Stimulated activated CD4-positive, alpha-beta T cell treated with anti-CD3 and anti-CD28 coated beads, TNF-alpha, amount 100 ng/mL, for 48 hours (primary cell): ENCODE data around the gene DHRS7.

ENCODE experiments used
- DNase-seq, 3 donors: peaks; one replicate each; pipeline ENCODE4 v3.0.0-alpha.2; 2020; ENCODE audit warnings: low read depth in 3 of 3

The DHRS7 gene

DNA sequence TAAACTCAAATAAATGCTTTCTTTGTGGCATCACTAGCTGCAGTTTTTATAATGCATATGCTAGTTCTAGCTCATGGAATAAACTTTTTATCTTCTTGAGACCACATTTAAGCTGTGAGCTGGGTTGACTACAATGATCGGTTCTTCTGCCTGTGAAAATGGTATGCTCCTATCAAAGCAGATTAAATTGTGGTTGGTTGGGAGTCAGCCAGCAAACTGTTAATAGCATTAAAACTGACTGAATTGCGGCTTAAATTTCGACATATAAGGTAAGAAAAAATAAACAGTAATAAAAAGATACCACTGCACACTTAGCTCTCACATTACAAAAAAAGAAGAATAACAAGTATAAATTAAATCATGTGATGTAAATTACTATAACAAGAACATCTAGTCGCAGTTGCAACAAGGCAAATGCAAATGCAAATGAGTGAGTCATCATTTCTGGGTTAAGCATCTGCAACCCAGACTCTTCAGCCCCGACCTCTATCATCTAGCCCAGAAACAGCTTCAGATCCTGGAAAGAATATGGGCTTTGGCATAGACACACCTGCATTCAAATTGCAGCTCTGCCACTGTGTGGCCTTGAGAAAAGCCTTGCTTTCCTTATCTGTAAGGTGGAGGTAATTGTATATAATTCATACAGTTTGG lies 19.8 kb upstream of the DHRS7 start:
- DNase-seq, result no peak

DNA sequence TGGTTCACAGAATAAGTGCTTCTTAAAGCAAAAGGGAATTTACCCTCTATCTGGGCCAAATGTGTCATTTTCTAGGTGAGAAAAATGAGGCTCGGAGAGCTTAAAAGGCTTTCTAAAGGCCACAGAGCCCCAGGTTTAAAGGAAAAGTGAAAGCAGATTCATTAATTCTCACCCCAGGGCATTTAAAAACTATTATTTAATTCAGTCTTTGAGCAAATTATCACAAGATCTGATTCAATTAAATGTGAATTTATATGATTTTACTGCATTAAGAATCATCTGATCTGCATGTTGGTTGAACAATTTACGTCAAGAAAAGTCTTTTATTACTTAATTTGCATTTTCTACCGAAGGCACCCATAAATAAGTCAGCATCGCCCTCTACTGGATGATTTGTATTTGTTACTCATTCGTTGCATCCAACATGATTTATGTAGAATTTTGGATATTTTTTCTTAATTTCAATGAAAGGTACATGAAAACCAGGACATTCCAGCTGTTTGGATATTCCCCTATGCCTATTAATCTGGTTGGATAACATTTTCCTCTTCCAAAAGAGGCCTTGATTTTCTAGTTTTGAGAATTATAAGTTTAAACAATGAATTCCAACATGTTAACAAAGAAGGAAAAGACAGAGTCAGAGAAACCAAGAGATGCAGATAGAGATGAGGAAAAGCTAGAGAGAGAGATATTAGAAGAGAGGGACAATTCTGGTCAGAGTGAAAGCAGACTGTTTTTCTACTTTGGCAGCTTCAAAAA lies 19.1 kb upstream of the DHRS7 start:
- DNase-seq, result no peak

DNA sequence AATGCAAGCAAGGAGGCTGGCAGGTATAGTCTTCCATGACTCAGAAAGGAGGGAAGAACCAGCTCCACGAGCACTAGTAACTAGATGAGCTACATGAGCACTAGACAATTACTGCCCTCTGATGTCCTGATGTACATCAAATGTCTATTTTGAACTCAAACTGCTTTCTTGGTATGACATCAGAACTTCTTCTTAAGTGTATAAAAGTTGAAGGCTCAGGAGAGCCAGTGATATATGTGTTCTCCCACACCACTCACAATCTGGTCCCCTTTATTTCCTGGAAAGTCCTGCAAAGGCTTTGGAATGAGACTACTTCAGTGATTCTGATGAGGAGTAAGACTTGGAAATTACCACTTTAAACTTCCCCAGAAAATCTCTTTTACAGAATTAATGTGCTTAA lies 18.5 kb upstream of the DHRS7 start:
- no peak for DNase-seq

DNA sequence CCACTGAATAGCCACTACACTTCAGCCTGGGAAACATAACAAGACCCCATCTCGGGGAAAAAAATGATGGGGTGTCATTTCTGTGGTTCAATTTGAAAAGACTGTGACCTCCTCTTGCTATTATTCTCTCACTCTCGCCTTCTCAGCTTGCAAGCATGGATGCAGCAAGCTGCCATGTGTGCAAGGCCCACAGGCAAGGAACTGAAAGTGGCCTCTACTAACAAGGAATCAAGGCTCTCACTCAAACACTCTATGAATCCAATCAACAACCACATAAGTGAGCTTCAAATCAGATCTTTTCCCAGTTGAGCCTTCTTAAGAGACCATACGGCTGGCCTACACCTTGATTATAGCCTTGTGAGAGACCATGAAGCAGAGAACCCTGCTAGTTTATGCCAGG lies 17.9 kb upstream of the DHRS7 start:
- DNase-seq, result no peak

DNA sequence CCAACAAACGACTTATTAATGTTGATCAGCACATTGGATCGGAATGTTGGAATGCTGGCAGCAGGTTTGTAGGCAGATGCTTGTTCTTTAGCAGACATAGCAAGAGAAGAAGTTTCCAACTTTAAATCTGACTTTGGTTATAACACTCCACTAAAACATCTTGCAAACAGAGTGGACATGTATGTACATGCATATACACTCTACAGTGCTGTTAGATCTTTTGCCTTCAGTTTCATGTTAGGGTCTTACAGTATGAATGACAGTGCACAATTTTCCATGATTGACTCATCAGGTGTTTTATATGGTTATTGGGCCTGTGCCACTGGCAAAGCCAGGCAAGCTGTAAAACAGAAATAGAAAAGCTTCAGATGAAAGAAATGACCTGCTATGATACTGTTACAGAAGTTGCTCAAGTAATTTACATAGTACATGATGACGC lies 14.3 kb upstream of the DHRS7 start:
- DNase-seq, result no peak

DNA sequence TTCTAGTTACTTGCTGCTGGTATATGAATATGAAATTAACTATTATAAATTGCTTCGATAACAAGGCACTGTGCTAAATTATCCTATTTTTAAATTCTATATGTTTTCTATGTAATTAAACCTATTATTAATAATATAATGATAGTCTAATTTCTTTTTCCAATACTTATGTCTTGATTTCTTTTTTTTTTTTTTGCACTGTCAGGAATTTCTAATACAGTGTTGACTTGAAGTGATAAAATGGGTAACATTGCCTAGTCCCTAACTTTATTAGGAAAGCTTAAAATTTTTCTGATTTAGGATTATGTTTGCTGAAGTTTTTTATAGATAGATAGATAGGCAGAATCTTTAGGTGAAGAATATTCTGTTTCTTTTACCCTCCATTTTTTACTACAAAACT lies 13.6 kb upstream of the DHRS7 start:
- no peak for DNase-seq

DNA sequence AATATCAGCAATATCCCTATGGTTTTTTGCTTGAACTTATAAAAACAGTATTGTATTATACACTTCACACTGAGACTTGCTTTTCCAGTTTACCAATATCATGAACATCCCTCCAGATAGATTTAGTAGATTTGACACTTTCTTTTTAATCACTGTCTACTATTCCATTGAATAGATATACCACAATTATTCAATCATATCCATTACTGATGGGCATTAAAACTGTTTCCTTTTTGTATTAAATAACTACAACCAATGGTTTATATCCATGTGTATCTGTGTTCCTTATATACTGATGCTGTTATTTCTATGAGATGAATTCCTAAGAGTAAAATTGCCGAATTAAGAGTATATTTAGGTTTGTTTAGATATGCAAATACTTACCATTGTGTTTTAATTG lies 13.0 kb upstream of the DHRS7 start:
- DNase-seq, result no peak

DNA sequence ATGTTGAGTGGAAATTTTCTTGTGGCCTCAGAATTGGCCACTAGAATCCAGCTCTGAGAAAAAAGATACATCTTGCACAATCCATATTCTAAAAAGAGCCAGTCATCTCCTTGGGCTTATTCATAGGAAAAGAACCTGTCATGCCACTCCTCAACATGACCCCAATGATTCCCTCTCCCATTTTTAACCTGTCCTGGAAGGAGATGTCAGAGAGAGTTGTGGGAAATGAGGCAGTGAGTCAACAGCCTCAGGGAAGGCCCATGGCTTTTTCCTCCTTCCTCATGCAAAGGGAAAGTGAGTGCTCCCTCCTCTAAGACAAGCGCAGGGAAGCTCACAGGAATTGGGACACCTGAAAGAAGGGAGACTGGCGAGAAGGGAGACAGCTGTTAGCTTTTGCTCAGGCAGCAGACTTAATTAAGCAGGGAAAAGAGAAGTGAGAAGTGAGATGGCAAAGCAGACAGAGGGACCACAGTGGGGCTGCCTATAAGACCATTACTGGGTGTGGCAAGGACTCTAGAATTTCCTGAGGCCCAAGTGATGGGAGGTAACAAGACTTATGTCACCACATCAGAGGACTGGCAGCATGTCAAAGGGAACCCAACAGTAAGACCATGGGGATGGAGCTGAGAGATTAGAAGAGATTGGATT lies 10.2 kb upstream of the DHRS7 start:
- no peak for DNase-seq

DNA sequence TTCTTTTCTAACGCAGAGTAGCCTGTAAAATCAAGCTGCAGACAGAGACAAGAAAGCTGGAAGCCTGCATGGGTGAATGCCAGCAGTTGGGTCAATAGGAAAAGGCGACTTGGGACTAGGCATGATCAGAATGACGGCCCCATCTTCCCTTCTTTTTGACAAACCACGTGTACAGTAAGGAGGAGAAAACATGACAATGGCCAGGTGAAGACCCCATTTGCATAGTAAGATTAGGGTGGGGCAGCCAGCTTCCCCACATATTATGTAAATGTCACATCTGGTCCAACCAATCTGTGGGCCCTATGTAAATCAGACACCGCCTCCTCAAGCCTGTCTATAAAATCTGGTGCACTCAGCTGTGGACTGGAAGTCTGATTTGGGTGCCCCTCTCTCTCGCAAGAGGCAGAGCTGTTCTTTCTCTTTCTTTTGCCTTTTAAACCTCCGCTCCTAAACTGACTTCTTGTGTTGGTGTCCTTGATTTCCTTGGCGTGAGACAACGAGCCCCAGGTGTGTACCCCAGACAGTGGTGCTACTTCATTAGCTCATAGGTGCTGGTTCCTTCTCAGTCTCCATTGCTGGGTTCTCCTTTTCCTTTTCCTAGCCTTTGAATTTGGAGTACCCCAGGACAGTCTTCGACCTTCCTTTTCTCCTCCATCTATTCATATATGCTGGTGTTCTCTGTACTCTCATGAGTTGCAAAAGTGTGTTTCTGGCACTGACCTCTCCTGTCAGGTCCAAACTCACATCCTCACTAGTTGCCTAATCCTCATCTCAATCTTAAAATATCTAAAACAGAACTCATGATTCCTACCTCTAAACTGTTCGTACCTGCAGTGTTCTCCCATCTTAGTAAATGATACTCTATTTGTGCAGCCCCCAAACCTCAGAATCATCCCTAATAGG lies 9.4 kb upstream of the DHRS7 start:
- DNase-seq, result no peak

DNA sequence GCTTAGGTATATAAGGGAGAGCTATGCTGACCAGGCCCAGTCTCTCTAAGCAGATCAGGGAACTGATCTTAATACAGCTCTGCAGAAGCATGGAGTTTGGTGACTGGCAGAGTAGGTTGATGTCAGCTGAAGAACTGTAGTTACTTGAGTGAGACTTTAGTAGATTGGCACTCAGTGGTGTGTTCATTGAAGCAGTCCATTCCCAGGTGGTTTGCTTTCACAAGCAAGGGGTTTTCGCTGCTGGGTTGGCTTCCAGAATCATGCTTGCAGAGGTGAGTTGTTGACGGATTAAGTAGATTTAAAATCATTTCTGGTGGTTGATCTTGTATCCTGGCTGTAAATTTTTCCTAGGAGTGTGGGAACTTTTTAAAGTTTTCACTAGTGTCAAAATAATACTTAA lies 6.5 kb upstream of the DHRS7 start:
- DNase-seq, result no peak

DNA sequence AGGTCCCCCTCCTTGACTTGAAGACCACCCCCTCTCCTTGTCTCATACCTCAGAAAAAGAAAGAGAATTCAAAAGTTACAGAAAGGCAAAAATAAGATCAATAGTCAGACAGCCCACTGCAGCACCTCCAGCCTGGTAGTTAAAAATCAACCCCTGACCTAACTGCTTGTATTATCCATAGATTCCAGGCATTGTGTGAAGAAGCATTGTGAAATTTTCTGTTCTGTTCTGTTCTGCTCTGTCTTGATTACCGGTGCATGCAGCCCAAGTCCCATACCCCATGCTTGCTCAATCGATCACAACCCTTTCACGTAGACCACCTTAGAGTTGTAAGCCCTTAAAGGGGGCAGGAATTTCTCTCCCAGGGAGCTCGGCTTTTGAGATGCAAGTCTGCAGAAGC lies 5.8 kb upstream of the DHRS7 start:
- no peak for DNase-seq

DNA sequence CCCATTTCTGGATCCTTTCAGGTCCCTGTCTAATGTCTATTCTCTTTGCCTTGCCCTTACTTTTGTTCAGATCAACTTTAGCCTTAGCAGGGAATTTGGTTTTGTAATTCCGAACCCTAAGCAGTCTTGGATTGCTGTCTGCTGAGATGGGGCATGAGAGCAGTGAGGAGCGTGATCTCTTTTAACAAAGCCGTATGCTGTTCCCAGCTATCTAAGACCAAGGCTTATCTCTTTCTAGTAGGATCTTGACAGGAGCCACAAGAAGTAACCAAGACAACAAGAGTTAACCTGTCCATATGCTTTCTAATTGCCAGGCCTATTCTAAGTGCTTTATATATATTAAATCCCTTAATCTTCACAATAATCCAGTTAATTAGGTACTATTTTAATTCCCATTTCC lies 4.5 kb upstream of the DHRS7 start:
- no peak for DNase-seq

DNA sequence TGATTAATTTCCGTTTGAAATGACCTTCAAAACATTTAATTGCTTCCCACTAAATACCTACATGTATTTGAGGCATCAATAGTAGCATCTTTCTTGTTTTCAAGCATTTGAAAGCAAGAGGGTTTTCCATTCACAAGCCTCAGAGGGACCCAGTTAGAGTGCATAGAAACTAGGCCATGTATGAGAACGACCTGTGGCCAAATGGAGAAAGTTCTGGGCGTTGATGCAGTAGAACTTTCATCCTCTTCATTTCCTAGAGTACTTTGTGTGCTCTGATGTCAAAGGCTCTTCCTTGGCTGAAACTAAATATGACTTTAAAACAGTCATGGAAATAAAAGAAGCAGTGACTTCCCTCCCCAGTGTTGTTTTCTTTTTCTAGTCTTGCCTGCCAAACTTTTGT lies 944 bp upstream of the DHRS7 start:
- no peak for DNase-seq

DNA sequence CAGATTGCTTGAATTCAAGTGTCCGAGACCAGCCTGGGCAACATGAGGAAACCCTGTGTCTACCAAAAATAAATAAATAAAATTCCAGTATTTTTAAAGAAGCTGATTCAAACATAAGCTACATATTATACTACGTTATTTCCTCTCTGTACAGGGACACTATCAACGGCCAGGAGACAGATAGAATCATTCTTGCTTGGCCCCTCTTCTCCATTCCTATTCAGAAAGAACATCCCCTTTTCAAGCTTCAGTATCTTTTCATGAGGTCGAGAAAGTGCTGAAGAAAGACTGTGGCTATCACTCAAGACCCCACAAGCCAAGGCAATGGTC lies 314 bp upstream of the DHRS7 start:
- no peak for DNase-seq

DNA sequence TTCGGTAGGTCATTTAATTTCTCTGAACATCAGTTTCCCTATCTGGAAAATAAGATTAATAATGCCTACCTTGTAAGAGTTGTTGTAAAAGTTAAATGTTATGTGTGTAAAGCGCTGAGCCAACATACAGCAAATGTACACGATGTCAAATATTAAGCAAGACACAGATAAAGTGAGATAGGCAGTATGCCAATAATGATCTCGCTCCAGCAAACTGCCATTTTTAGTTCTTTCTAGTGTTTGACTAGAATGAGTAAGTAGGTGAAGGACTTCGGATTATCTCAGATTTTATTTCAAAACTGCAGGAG lies 840 bp downstream of the DHRS7 start:
- no peak for DNase-seq

DNA sequence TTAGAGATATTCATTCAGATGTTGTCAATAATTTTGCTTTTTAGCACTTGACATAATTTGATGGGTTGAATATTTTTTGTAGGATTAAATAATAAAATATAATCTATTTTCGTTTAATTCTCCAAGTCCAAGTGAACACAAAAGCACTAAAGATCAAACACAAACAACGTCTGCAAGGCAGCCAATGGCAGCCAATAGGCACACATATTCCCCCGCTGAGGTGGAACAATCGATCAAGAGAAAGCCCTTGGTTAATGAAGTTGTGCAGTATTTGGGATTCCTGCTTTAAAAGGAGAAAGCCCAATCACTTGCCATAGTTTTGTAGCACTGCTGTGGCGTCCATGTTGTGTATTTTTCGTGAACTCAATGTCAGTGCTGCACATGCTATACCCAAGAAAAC lies 1.5 kb downstream of the DHRS7 start:
- no peak for DNase-seq

DNA sequence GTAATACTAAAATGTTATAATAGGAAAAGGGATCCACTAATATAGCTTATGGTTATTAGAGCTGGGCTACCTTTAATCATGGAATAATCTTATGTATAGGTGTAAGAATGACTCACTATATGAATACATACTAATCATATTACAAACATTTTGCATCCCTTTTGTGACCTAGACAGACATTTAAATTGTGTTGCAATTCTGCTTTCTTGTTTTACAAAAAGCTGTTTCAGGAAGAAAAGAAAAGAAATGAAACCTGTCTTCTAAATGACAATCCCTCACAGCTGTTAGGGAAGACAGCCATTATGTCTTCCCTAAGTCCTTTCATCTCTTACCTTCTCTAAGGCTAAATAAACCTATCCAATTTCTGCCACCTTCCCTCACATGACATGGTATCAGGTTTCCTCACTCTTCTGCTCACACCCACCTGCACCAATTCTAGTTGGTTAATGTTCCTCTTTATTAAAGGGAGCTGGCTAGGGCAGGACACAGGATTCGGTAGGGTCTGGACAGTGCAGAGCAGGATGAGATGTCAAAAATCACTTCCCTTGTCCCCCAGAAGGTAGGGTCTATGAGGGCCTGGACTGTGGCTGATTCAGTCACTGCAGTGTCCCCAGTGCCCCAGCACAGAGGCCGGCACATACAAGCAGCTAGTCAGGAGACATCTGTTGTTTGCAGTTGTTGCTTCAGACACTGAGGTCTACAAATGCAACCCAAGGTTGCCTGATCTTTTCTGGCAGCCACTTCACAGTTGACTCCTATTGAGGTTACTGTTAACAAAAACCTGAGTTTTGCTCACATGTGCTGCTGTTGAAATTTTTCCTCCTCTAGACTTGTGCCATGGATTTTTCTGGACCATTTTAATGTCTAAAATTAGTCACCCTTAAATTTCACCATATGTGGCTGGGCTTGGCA lies 3.7 kb downstream of the DHRS7 start:
- DNase-seq, result no peak

DNA sequence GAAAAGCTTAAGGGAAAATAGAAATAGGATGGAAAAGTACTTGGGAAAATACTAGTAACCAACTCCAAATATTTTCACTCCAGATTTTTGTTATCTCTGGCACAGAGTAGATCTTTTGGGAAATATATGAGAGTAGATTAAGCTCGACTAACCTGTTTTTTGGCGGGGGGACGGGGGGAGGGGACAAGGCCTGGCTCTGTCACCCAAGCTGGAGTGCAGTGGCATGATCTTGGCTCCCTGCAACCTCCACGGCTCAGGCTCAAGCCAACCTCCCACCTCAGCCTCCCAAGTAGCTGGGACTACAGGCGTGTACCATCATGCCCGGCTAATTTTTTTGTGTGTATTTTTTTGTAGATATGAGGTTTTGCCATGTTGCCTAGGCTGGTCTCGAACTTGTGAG lies 4.8 kb downstream of the DHRS7 start:
- no peak for DNase-seq

DNA sequence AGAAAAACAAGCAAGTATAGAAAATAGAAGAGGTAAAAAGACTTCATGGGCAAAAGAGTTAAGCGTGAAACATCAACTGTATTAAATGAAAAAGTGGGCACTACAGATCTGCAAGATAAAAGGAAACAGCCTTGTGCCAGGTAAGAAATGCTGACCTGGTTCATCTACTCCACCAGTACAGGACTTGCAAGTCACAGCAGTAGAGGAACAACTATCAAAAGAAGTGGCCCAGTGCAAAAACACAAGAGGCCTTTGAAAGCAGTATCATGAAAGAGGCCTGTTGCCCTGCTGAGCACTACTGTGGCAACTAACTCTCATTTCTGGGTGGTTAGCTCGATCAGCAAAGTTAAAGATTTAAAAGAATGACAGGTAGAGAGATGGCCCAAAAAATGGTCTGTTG lies 10.5 kb downstream of the DHRS7 start:
- no peak for DNase-seq

DNA sequence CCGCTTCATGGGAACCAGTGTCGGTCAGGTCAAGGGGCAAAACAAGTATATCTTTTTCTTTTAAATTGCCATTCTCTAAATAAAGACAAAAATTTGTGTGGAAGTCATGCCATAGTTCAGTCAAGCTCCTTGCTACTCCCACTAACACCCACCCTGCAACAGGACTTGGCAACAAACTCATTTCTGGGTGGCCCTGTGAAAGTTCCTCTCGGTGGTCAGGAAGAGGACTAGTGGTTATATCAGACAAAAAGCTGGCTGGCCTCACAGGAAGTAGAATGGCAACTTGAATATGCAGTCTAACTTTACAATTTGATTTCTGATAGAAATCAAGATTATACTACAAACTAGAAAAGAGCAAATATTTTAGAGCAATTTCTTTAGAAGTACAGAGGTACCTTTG lies 11.2 kb downstream of the DHRS7 start:
- DNase-seq, result no peak

DNA sequence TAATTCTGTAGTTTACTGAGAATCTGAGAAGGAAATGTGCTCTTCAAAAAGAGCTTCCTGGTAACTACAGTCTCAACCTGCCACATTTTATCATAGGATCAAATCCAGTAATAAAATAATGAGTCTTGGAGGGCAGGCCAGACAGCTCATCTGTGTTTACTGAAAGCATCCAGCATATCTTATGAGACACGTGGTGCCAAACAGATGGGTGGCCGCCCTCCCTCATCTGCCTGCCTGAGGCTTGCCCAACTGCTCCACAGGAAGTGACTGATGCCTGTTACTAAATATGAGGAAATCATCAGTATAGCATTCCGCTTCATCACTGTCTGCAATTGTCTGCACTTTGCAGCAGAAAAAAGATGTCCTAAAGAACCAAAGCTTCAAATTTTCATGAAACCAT lies 13.5 kb downstream of the DHRS7 start:
- DNase-seq, result peak; percentile 26 to 48 (median 32)

DNA sequence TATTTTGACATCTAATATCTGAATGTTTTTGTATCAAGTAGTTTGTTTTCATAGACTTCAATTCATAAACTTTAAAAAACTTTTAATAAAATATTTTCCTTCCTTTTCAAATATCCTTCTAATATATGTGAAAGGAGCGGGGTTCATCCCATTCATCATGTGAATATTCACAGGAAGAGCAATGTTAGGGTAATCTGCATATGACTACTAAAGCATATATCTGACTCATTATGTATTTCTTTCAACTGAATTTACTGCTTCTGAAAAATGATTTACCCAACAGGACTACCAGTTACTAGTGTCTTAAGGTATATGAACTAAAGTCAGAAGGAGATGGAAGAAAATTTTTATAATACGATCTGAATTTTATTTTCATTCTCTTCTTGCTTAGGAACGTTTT lies 30.5 kb downstream of the DHRS7 start:
- DNase-seq, result no peak
